Effector memory CD4-positive, alpha-beta T cell (primary cell): ENCODE measurements around the gene KRTAP1-5.
"Not testable (repeated sequence)": the region's sequence is repeated elsewhere in the genome, so short reads cannot be mapped to it uniquely, and the experiment has no call there.

Source experiments
- DNase-seq, 3 donors: peaks; one replicate each; pipeline ENCODE4 v3.0.0-alpha.2; 2020
- H3K27ac ChIP-seq: 2 replicates; pipeline ENCODE4 v1.7.0; 2013; ENCODE audit warnings: mild to moderate bottlenecking, low read length, moderate library complexity; ENCODE audit not compliant: insufficient read depth, poor library complexity, severe bottlenecking
- H3K27me3 ChIP-seq: replicated peaks from 2 replicates; pipeline ENCODE4 v1.7.0; 2013; ENCODE audit warnings: mild to moderate bottlenecking, low read length; ENCODE audit not compliant: insufficient read depth, control insufficient read depth, poor library complexity, severe bottlenecking
- H3K36me3 ChIP-seq: 2 replicates; pipeline ENCODE4 v1.7.0; 2013; ENCODE audit warnings: mild to moderate bottlenecking, low read length, moderate library complexity; ENCODE audit not compliant: control insufficient read depth, insufficient read depth
- H3K4me1 ChIP-seq: 2 replicates; pipeline ENCODE4 v1.7.0; 2013; ENCODE audit warnings: low read length, mild to moderate bottlenecking; ENCODE audit not compliant: control insufficient read depth, insufficient read depth, poor library complexity, severe bottlenecking
- H3K4me3 ChIP-seq: 2 replicates; pipeline ENCODE4 v1.7.0; 2013; ENCODE audit warnings: low read length, low read depth, mild to moderate bottlenecking; ENCODE audit not compliant: insufficient read depth, poor library complexity, severe bottlenecking
- H3K9me3 ChIP-seq: 2 replicates; pipeline ENCODE4 v1.7.0; 2013; ENCODE audit warnings: mild to moderate bottlenecking, low read length, moderate library complexity; ENCODE audit not compliant: control insufficient read depth

Gene KRTAP1-5

DNA sequence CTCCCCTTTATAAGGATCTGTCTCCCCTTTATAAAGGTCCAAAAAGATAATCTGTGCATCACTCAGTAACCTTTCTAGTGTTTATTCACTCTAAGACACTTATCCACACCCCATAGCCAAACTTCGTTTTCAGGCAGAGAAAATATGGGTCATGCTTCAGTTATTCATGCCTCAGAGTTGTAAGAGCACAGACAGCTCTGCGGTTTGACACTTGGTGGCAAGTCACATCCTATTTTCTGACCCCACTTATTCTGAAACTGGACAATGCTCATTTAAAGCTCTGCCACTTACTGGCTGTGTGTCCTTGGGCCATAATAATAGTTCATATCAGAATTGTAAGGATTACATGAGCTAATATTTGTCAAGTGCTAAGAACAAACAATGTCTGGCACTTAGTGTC, 22.1 kb upstream of the KRTAP1-5 start:
- Histone ChIP-seq H3K4me3 (no peak overlapping the region), H3K27ac (no peak overlapping the region), H3K27me3 (no peaks in the 10 kb centered on the region), H3K36me3 (no peaks in the 10 kb centered on the region), H3K4me1 (no peaks in the 10 kb centered on the region), H3K9me3 (no peaks in the 10 kb centered on the region)
- no peak for DNase-seq

DNA sequence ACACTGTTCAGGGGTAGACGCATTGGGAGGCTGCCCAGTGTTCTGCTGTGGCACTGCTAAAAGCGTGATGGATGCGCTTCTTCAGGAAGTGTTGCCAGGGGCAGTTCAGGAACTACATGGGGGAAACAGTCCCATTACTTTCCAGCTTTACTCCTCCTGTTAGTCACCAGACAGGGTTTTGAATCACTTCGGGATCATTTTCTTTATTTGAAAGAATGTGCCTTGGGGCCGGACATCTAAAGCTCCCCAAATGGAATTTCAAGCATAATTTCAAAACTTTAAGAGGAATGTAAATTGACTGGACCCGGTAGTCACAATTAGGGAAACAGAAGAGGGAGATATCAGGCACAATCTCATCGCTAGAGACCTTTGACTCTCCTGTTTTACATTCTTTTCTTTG, 21.4 kb upstream of the KRTAP1-5 start:
- H3K36me3 ChIP-seq = no peaks in the 10 kb centered on the region
- DNase-seq = no peak
- H3K27me3 ChIP-seq = no peaks in the 10 kb centered on the region
- no peaks in the 10 kb centered on the region for H3K4me1 ChIP-seq
- H3K4me3 ChIP-seq = no peak overlapping the region
- no peak overlapping the region for H3K27ac ChIP-seq
- H3K9me3 ChIP-seq = no peaks in the 10 kb centered on the region

DNA sequence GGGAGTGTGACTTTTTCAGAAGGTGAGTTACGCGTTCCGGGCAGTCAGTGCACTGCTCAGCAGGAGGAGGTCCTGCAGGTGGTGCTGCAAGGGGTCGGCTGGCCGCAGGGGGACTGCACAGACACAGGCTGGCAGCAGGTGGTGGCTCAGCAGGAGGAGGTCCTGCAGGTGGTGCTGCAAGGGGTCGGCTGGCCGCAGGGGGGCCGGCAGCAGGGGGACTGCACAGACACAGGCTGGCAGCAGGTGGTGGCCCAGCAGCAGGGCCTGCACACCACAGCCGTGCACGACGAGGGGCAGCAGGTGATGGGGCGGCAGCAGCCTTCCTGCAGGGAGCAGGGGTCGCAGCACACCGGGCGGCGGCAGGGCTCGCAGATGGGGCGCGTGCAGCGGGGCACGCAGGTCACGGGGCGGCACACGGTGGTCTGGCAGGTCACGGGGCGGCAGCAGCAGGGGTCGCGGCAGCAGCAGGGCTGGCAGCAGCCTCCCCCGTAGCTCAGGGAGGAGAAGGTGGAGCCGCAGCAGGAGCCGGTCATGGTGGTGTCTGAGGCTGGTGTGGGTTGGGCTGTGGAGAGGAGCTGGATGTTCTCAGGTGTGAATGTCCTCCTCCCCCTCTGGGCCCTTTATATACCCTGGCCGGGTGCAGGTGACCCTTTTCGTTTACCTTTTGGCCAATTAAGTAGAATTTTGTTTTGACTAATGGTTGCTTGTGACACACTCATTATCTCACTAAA, 19.9 kb upstream of the KRTAP1-5 start, which contains the start of gene KRTAP2-1:
TSS of gene KRTAP2-1 (minus strand) at position 582 of the 731 bp plus-strand sequence. CDS start at position 533, 49 bp downstream.
- not testable (repeated sequence) for H3K27ac ChIP-seq, H3K4me3 ChIP-seq, H3K9me3 ChIP-seq, H3K27me3 ChIP-seq, H3K36me3 ChIP-seq, DNase-seq, H3K4me1 ChIP-seq

DNA sequence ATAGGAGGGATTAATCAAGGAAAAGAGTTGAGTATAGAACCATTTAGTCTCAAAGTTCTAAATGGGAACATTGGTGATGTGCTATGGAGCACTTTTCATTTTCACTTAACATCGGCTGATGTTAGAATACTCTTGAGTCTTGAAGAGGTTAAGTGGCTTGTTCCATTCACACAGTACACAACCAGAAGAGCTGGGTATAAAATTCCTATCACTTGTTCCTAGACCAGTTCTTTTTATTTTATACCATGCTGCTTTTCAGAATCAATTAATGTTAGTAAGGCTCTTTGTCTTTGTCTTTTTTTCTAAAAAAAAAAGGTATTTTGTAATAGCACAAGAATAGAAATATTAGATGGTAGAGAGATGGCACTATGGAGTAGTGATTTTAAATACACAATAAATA, 15.9 kb upstream of the KRTAP1-5 start:
- no peaks in the 10 kb centered on the region for H3K9me3 ChIP-seq
- no peaks in the 10 kb centered on the region for H3K36me3 ChIP-seq
- H3K4me3 ChIP-seq = no peak overlapping the region
- no peak overlapping the region for H3K27ac ChIP-seq
- DNase-seq = no peak
- H3K27me3 ChIP-seq = no peaks in the 10 kb centered on the region
- no peaks in the 10 kb centered on the region for H3K4me1 ChIP-seq

DNA sequence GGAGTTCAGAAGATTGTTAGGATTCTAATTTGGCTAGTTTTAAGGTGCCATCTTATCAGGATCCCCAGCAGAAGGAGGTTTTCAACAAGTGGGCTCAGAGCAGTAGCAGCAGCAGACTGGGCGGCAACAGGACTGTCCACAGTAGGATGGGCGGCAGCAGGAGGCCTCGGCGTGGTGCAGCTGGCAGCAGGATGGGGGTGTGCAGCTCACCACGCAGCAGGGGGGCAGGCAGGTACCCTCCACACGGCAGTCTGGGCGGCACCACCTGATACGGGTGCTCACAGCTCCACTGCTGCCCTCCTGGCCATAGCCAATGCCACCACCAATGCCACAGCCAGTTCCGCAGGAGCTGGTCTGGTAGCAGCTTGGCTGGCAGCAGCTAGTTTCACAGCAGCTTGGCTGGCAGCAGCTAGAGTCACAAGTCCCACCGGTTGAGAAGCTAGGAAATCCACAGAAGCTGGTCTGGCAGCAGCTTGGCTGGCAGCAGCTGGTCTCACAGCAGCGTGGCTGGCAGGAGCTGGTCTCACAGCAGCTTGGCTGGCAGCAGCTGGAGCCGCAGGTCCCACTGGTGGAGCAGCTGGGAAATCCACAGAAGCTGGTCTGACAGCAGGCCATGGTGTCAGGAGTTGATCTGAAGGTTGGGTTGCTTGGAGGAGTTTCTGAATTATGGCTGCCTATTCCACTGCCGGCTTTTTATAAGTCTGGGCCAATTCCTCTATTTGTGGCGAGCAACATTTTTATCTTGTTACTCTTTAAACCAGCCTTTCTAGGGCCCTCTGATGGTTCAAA, 14.0 kb upstream of the KRTAP1-5 start, which contains the start of gene KRTAP1-1:
TSS of gene KRTAP1-1 (minus strand) at position 668 of the 789 bp plus-strand sequence. CDS start at position 615, 53 bp downstream.
- not testable (repeated sequence) for H3K4me3 ChIP-seq, H3K4me1 ChIP-seq, H3K27ac ChIP-seq, H3K36me3 ChIP-seq, H3K9me3 ChIP-seq, DNase-seq, H3K27me3 ChIP-seq

DNA sequence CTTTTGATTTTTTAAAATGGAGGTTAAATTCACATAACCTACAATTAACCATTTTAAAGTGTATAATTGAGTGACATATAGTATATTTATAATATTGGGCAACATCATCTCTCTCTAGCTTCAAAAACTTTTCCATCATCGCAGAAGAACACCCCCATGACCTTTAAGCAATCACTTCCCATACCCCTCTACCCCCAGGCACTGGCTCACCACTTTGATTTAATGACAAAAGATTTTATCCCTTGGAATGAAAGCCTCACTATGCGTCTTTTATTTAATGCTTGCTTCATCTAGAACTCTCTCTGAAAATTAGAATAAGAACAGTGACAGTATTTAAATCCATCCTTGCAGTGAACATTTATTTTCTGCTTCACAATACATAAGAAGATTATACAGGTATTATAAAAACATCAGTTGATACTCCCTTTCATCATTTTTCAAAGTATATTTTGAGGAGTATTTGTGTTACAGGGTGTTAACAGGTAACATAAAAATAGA, 10.9 kb upstream of the KRTAP1-5 start:
- Histone ChIP-seq H3K9me3 (no peaks in the 10 kb centered on the region), H3K4me1 (no peaks in the 10 kb centered on the region), H3K27me3 (no peaks in the 10 kb centered on the region), H3K4me3 (no peak overlapping the region), H3K27ac (no peak overlapping the region), H3K36me3 (no peaks in the 10 kb centered on the region)
- DNase-seq = no peak

DNA sequence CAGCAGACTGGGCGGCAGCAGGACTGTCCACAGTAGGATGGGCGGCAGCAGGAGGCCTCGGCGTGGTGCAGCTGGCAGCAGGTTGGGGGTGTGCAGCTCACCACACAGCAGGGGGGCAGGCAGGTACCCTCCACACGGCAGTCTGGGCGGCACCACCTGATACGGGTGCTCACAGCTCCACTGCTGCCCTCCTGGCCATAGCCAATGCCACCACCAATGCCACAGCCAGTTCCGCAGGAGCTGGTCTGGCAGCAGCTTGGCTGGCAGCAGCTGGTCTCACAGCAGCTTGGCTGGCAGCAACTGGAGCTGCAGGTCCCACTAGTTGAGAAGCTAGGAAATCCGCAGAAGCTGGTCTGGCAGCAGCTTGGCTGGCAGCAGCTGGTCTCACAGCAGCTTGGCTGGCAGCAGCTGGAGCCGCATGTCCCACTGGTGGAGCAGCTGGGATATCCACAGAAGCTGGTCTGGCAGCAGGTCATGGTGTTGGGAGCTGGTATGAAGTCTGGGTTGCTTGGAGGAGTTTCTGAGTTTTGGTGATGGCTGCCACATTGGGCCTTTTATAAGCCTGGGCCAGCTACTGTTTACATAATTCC, 7.4 kb upstream of the KRTAP1-5 start, which contains the start of gene KRTAP1-3:
TSS of gene KRTAP1-3 (minus strand) at position 529 of the 590 bp plus-strand sequence. CDS start at position 476, 53 bp downstream.
- H3K4me3 ChIP-seq, H3K4me1 ChIP-seq, DNase-seq, H3K27ac ChIP-seq, H3K9me3 ChIP-seq, H3K36me3 ChIP-seq, H3K27me3 ChIP-seq: not testable (repeated sequence)

DNA sequence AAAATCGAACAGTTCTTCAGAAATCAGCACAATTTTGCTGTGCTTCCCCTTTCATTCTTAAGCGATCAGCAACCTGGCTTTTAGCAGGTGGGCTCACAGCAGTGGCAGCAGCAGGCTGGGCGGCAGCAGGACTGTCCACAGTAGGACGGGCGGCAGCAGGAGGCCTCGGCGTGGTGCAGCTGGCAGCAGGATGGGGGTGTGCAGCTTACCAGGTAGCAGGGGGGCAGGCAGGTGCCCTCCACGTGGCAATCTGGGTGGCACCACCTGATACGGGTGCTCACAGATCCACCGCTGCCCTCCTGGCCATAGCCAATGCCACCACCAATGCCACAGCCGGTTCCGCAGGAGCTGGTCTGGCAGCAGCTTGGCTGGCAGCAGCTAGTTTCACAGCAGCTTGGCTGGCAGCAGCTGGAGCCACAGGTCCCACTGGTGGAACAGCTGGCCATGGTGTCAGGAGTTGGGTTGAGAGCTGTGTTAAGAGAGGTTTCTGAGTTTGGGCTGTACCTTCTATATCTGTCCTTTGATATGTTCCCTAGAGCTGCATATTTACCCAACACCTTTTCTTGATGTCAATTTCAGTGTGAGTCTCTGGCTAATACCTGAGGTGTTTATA, 2.7 kb upstream of the KRTAP1-5 start, which contains the start of gene KRTAP1-4:
TSS of gene KRTAP1-4 (minus strand) at position 563 of the 613 bp plus-strand sequence. CDS start at position 446, 117 bp downstream.
- Histone ChIP-seq H3K4me3 (no peak within 1 kb of the TSS), H3K27me3 (no peaks in the 10 kb centered on the region), H3K4me1 (no peaks in the 10 kb centered on the region), H3K36me3 (no peaks in the 10 kb centered on the region), H3K9me3 (no peaks in the 10 kb centered on the region), H3K27ac (no peak within 1 kb of the TSS)
- DNase-seq = no peak

DNA sequence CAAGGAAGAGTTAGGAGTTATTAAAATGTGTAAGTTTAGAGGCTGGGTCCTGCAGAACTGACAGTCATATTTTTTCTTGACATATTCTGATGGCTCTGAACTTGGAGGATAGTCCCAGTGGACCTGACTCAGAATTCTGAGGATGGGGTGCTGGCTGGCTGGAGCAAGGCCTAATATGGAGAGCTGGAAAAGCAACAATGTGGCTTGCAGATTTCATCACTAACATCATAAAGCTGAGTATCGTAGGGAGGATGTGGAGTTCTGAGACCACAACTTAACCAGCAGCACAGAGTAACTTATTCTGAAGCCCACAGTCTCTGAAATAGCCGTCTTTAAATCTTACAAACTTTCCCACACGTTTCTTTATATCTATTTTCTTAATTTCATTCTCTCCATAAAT, 2.3 kb downstream of the KRTAP1-5 start:
- no peak for DNase-seq
- no peaks in the 10 kb centered on the region for H3K9me3 ChIP-seq
- no peak overlapping the region for H3K27ac ChIP-seq

More for the DNA sequence above, 2.3 kb downstream of the KRTAP1-5 start:
- Histone ChIP-seq H3K27me3 (no peaks in the 10 kb centered on the region), H3K36me3 (no peaks in the 10 kb centered on the region), H3K4me1 (no peaks in the 10 kb centered on the region), H3K4me3 (no peak overlapping the region)
